Naive thymus-derived CD4-positive, alpha-beta T cell (primary cell): Measurements from ENCODE around the gene EYS. TPM values are rescaled to one million over a fixed set of nuclear protein-coding genes. Genes with fewer than 3 reads are reported as not detected.

Experiments
- ATAC-seq: fragments of 150-1000 bp; cut with Tn5 transposase; 2 replicates; pipeline ENCODE4 v1.10.0; 2021; ENCODE audit warnings: mild to moderate bottlenecking, moderate library complexity
- CTCF ChIA-PET: fragments of 350-600 bp; sonication (Branson Sonifier 250); formaldehyde crosslinking; loops from one replicate; lab custom pipeline; 2021; ENCODE audit warnings: antibody characterized with exemption; lab: Charles Lee
- POLR2A ChIA-PET: fragments of 350-600 bp; sonication (Branson Sonifier 250); formaldehyde crosslinking; loops from one replicate; lab custom pipeline; 2021; ENCODE audit warnings: antibody characterized with exemption, inconsistent platforms; lab: Charles Lee
- DNase-seq, 9 donors: peaks; one replicate each; pipeline versions ENCODE4 v3.0.0 to v3.0.0-alpha.2; 2020 to 2022; ENCODE audit warnings: mixed read lengths in 1 of 9
- H3K27ac ChIP-seq: one replicate; pipeline ENCODE4 v1.7.0; 2013; ENCODE audit warnings: mild to moderate bottlenecking, low read depth, low read length, moderate library complexity
- H3K27me3 ChIP-seq, 2 donors: one replicate each; pipeline ENCODE4 v1.7.0; 2013; ENCODE audit warnings: low read length in 2 of 2, mild to moderate bottlenecking in 2 of 2, moderate library complexity in 2 of 2; ENCODE audit not compliant: control insufficient read depth in 2 of 2, insufficient read depth in 2 of 2
- H3K36me3 ChIP-seq, 3 experiments: 1 replicate in 2 of 3; 2 replicates in 1 of 3; pipeline ENCODE4 v1.7.0; 2013; ENCODE audit warnings: low read length in 3 of 3, mild to moderate bottlenecking in 3 of 3, moderate library complexity in 1 of 3; ENCODE audit not compliant: insufficient read depth in 3 of 3, control insufficient read depth in 2 of 3
- H3K4me1 ChIP-seq, 2 donors: one replicate each; pipeline ENCODE4 v1.7.0; 2013; ENCODE audit warnings: low read length in 2 of 2, mild to moderate bottlenecking in 2 of 2, moderate library complexity in 1 of 2; ENCODE audit not compliant: control insufficient read depth in 2 of 2, insufficient read depth in 2 of 2
- H3K4me3 ChIP-seq: 2 replicates; pipeline ENCODE4 v1.7.0; 2013; ENCODE audit warnings: mild to moderate bottlenecking, low read length
- H3K9me3 ChIP-seq, 3 experiments: 1 replicate in 2 of 3; 2 replicates in 1 of 3; pipeline ENCODE4 v1.7.0; 2013; ENCODE audit warnings: low read length in 3 of 3; ENCODE audit not compliant: control insufficient read depth in 2 of 3
- H3K27ac Mint-ChIP-seq, 9 donors: one replicate each; pipeline ENCODE4 v1.8.0; 2020 to 2022; ENCODE audit warnings: mixed read lengths in 9 of 9, mild to moderate bottlenecking in 8 of 9, moderate library complexity in 5 of 9, inconsistent platforms in 2 of 9
- H3K27me3 Mint-ChIP-seq, 5 donors: one replicate each; pipeline ENCODE4 v1.8.0; 2021 to 2022; ENCODE audit warnings: mixed read lengths in 5 of 5, mild to moderate bottlenecking in 1 of 5
- H3K36me3 Mint-ChIP-seq, 5 donors: one replicate each; pipeline ENCODE4 v1.8.0; 2020 to 2022; ENCODE audit warnings: mixed read lengths in 5 of 5, mild to moderate bottlenecking in 3 of 5, inconsistent platforms in 1 of 5
- H3K4me1 Mint-ChIP-seq, 7 donors: one replicate each; pipeline ENCODE4 v1.8.0; 2020 to 2022; ENCODE audit warnings: mixed read lengths in 7 of 7, mild to moderate bottlenecking in 3 of 7, inconsistent platforms in 1 of 7
- H3K4me3 Mint-ChIP-seq, 10 donors: one replicate each; pipeline ENCODE4 v1.8.0; 2020 to 2022; ENCODE audit warnings: mild to moderate bottlenecking in 10 of 10, mixed read lengths in 10 of 10, moderate library complexity in 6 of 10, inconsistent platforms in 2 of 10
- H3K9me3 Mint-ChIP-seq, 11 donors: one replicate each; pipeline ENCODE4 v1.8.0; 2020 to 2022; ENCODE audit warnings: mixed read lengths in 11 of 11, mild to moderate bottlenecking in 4 of 11, inconsistent platforms in 1 of 11, moderate library complexity in 1 of 11
- intact Hi-C, 2 donors: fragments of 100-400 bp; cut with micrococcal nuclease; formaldehyde crosslinking; loops; one replicate each; pipeline ENCODE4 v1.15.1; 2023
- polyA plus RNA-seq, 2 donors: library from polyadenylated mRNA; unstranded; fragments of 300-500 nt; fragmentation: Illumina TruSeq; gene quantifications; one replicate each; pipeline ENCODE4 v1.2.3, GENCODE V29; 2021
- total RNA-seq, 6 experiments: library from RNA in 5 of 6; stranded (reverse) in 5 of 6; gene quantifications; 1 replicate in 5 of 6; 2 replicates in 1 of 6; pipeline ENCODE4 v1.2.3 and lab custom pipeline; 2021 to 2026

The EYS gene
- total and polyA plus RNA-seq, 7 experiments from 2014 or later, result 0.07 to 0.21 (median 0.13) TPM; not detected in 4

- no peak overlapping the region for H3K4me3 ChIP-seq
- Mint-ChIP-seq H3K27ac (no peak overlapping the region), H3K27me3 (peaks cover 0 to 21% (median 8%) of the 10 kb centered on the region in 5 donors), H3K36me3 (no peaks in the 10 kb centered on the region), H3K4me1 (peaks cover 0 to 2% (median 0%) of the 10 kb centered on the region in 7 donors), H3K9me3 (no peaks in the 10 kb centered on the region), H3K4me3 (no peak overlapping the region)
- H3K4me1 ChIP-seq, result no peaks in the 10 kb centered on the region
- ChIA-PET CTCF (no interaction called here), POLR2A (no interaction called here)
- H3K27ac ChIP-seq, result no peak overlapping the region
- no peaks in the 10 kb centered on the region for H3K27me3 ChIP-seq
- ATAC-seq (no peak), DNase-seq (no peak)
- H3K36me3 ChIP-seq, result no peaks in the 10 kb centered on the region
- intact Hi-C loops, result no loop called here
- H3K9me3 ChIP-seq, result no peaks in the 10 kb centered on the region
Observed at GRCh38 chr6:63795006-63795405, 1912.0 kb downstream of the EYS start.

- Mint-ChIP-seq H3K27ac (no peak overlapping the region), H3K4me3 (no peak overlapping the region), H3K27me3 (peaks cover 0 to 14% (median 2%) of the 10 kb centered on the region in 5 donors), H3K4me1 (peaks cover 0 to 2% (median 0%) of the 10 kb centered on the region in 7 donors), H3K36me3 (no peaks in the 10 kb centered on the region), H3K9me3 (no peaks in the 10 kb centered on the region)
- ChIA-PET CTCF (interaction anchor here (0.6 kb wide), 1 partner anchor 30 kb away, joined by 3 read pairs; no protein-coding TSS in a partner anchor), POLR2A (no interaction called here)
- DNase-seq (no peak), ATAC-seq (no peak)
- no peak overlapping the region for H3K4me3 ChIP-seq
- no peaks in the 10 kb centered on the region for H3K9me3 ChIP-seq
- intact Hi-C loops, result no loop called here
- no peak overlapping the region for H3K27ac ChIP-seq
- no peaks in the 10 kb centered on the region for H3K4me1 ChIP-seq
- H3K27me3 ChIP-seq, result no peaks in the 10 kb centered on the region
- H3K36me3 ChIP-seq, result no peaks in the 10 kb centered on the region
Observed at GRCh38 chr6:63793465-63794137, 1913.4 kb downstream of the EYS start.

DNA sequence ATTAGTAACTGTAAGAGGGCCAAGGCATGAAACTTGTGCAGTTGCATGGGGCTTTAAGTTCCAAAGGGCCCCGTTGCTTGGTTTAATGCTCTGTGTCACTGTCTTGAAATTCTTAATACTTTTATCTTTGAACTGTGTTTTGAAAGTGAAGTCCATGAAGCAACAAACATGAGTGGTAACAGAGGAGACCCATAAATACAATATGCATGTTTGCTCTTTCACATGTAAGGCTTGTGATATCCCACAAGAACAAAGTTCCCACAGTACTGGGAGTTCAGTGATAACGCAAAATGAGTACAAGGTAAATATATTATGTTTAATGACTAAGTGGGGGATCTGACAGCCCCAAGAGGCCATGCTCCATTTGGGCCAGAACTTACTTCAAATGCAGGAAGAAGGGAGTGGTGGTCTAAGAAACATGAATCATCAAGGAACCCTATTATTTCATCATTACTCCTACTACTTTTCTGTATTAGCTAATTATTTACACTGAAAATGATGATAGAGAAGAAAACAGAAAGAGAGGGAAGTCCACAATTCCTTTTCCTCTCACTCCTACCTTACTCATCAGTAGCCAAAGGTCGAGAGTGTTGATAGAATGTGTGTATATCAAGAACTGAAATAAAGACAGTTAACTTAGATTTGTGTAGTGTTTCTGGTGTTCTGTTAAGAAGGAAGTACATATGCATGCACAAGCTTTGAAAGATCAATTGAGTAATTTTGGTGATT lies 1914.1 kb downstream of the EYS start:
- H3K27ac ChIP-seq, result no peak overlapping the region
- intact Hi-C loops, result no loop called here
- no peak overlapping the region for H3K4me3 ChIP-seq
- H3K27ac Mint-ChIP-seq, result no peak overlapping the region
- CTCF ChIA-PET, result no interaction called here
- ATAC-seq (no peak), DNase-seq (no peak)
- no peak overlapping the region for H3K4me3 Mint-ChIP-seq
- H3K27me3 ChIP-seq, result no peaks in the 10 kb centered on the region
- POLR2A ChIA-PET, result no interaction called here
- no peaks in the 10 kb centered on the region for H3K36me3 Mint-ChIP-seq
- no peaks in the 10 kb centered on the region for H3K9me3 Mint-ChIP-seq
- no peaks in the 10 kb centered on the region for H3K4me1 ChIP-seq
- H3K36me3 ChIP-seq, result no peaks in the 10 kb centered on the region
- no peaks in the 10 kb centered on the region for H3K9me3 ChIP-seq
- H3K4me1 Mint-ChIP-seq, result peaks cover 0 to 2% (median 0%) of the 10 kb centered on the region in 7 donors
- H3K27me3 Mint-ChIP-seq, result peaks cover 0 to 10% (median 2%) of the 10 kb centered on the region in 5 donors

DNA sequence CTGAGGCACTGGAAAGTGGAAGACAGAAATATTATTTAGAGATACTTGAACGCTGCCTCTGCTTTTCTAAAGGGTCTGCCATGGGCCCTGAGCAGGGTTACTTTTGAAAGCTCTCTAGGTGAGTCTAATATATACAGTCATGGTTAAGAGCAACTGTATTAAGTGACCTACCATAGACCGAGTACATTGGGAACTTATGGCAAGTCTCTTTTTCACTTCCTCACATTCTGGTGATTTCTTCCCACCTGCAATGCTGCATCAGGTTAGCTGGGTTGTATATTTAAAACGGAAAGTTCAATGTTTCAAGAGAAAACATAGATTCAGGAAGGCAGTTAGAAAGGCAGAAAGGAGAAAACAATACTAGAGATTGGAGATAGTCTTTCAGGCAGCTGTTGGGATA lies 1916.7 kb downstream of the EYS start:
- ChIA-PET POLR2A (no interaction called here), CTCF (no interaction called here)
- Histone ChIP-seq H3K27me3 (no peaks in the 10 kb centered on the region), H3K9me3 (no peaks in the 10 kb centered on the region), H3K4me1 (no peaks in the 10 kb centered on the region), H3K4me3 (no peak overlapping the region), H3K27ac (no peak overlapping the region), H3K36me3 (no peaks in the 10 kb centered on the region)
- Mint-ChIP-seq H3K4me3 (no peak overlapping the region), H3K27me3 (peaks cover 0 to 12% (median 8%) of the 10 kb centered on the region in 5 donors), H3K9me3 (no peaks in the 10 kb centered on the region), H3K36me3 (no peaks in the 10 kb centered on the region), H3K4me1 (peaks cover 0 to 2% (median 0%) of the 10 kb centered on the region in 7 donors), H3K27ac (no peak overlapping the region)
- DNase-seq, result no peak
- intact Hi-C loops, result no loop called here
- ATAC-seq, result no peak

GRCh38 chr6:63789699-63790098 lies 1917.3 kb downstream of the EYS start:
- Histone ChIP-seq H3K36me3 (no peaks in the 10 kb centered on the region), H3K27me3 (no peaks in the 10 kb centered on the region), H3K4me3 (no peak overlapping the region), H3K4me1 (no peaks in the 10 kb centered on the region), H3K27ac (no peak overlapping the region), H3K9me3 (no peaks in the 10 kb centered on the region)
- CTCF ChIA-PET, result no interaction called here
- Mint-ChIP-seq H3K9me3 (no peaks in the 10 kb centered on the region), H3K36me3 (no peaks in the 10 kb centered on the region), H3K27ac (no peak overlapping the region), H3K4me3 (no peak overlapping the region), H3K4me1 (peaks cover 0 to under 1% (median 0%) of the 10 kb centered on the region in 7 donors), H3K27me3 (peaks cover 0 to 19% (median 5%) of the 10 kb centered on the region in 5 donors)
- DNase-seq, result no peak
- no peak for ATAC-seq
- intact Hi-C loops, result no loop called here
- POLR2A ChIA-PET, result no interaction called here

DNA sequence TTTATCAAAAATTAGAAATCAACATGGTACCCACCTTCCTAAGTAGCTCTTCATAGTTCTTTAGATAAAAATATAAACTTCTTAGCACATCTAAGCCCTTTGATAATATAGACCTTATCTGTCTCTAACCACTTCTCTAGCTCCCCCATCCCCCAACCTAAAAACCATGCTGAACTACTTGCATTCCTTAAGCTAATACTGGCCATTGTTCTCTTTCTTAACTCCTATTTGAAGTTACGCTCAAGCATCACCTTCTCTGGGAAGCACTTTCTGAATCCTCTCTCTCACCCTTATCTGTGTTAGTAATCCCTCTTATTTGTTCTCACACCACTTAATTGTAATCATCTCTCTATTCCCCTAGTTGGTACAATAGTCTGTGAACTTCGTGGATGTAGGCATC lies 1918.5 kb downstream of the EYS start:
- Histone ChIP-seq H3K27me3 (no peaks in the 10 kb centered on the region), H3K36me3 (no peaks in the 10 kb centered on the region), H3K4me3 (no peak overlapping the region), H3K9me3 (no peaks in the 10 kb centered on the region), H3K4me1 (no peaks in the 10 kb centered on the region), H3K27ac (no peak overlapping the region)
- ChIA-PET POLR2A (no interaction called here), CTCF (interaction anchor here (0.5 kb wide), 1 partner anchor 119 kb away, joined by 3 read pairs; no protein-coding TSS in a partner anchor)
- no peak for ATAC-seq
- no peak for DNase-seq
- intact Hi-C loops, result no loop called here
- H3K27me3 Mint-ChIP-seq, result peaks cover 0 to 26% (median 7%) of the 10 kb centered on the region in 5 donors
- no peaks in the 10 kb centered on the region for H3K36me3 Mint-ChIP-seq
- H3K4me3 Mint-ChIP-seq, result no peak overlapping the region
- H3K4me1 Mint-ChIP-seq, result peaks cover 0 to 1% (median 0%) of the 10 kb centered on the region in 7 donors
- no peak overlapping the region for H3K27ac Mint-ChIP-seq
- H3K9me3 Mint-ChIP-seq, result peaks cover 0 to 1% (median 0%) of the 10 kb centered on the region in 11 donors
